Amygdala (tissue), 56 donors: ENCODE results near the gene RACK1.
"Not testable (repeated sequence)": the region's sequence is repeated elsewhere in the genome, so short reads cannot be mapped to it uniquely, and the experiment has no call there.

Source experiments
- DNase-seq, 56 donors: peaks; one replicate each; lab custom pipeline; 2025; lab: John Stamatoyannopoulos, UW

The RACK1 gene

GRCh38 chr5:181217111-181217802 is 26.4 kb downstream of the RACK1 start:
- DNase-seq, result no peak

GRCh38 chr5:181215997-181216989 is 27.4 kb downstream of the RACK1 start:
- no peak for DNase-seq

- DNase-seq, result not testable (repeated sequence)
These were observed 29.5 kb downstream of the RACK1 start for GRCh38 chr5:181214249-181214648.

- no peak for DNase-seq
These were observed 30.8 kb downstream of the RACK1 start for GRCh38 chr5:181212934-181213333.

GRCh38 chr5:181212080-181212479 is 31.6 kb downstream of the RACK1 start:
- no peak for DNase-seq

- DNase-seq, result no peak
These were observed 32.5 kb downstream of the RACK1 start for GRCh38 chr5:181211208-181211607.

GRCh38 chr5:181210698-181211097 is 33.0 kb downstream of the RACK1 start:
- not testable (repeated sequence) for DNase-seq

- DNase-seq, result not testable (repeated sequence)
These were observed 33.6 kb downstream of the RACK1 start for GRCh38 chr5:181210148-181210547.

GRCh38 chr5:181209006-181209405 is 34.7 kb downstream of the RACK1 start:
- not testable (repeated sequence) for DNase-seq

GRCh38 chr5:181207960-181208253 is 35.8 kb downstream of the RACK1 start:
- DNase-seq, result no peak

- DNase-seq, result no peak
These were observed 36.3 kb downstream of the RACK1 start for GRCh38 chr5:181207214-181207959.

GRCh38 chr5:181205761-181206649 is 37.7 kb downstream of the RACK1 start:
- DNase-seq, result no peak

- DNase-seq, result no peak
These were observed 38.6 kb downstream of the RACK1 start, which contains the start of gene TRIM7 for GRCh38 chr5:181204826-181205760. TRIM7 (minus strand) TSS chr5:181205196; CDS start chr5:181205110, 86 bp downstream.

- no peak for DNase-seq
These were observed 39.4 kb downstream of the RACK1 start for GRCh38 chr5:181204113-181204825.

- no peak for DNase-seq
These were observed 40.0 kb downstream of the RACK1 start for GRCh38 chr5:181203777-181204112.

- no peak for DNase-seq
These were observed 40.5 kb downstream of the RACK1 start for GRCh38 chr5:181203093-181203711.

GRCh38 chr5:181200816-181201215 is 42.9 kb downstream of the RACK1 start:
- no peak for DNase-seq
